HEK293T (cell line): ENCODE measurements around the gene PPM1H.
"Not testable (repeated sequence)": the region's sequence is repeated elsewhere in the genome, so short reads cannot be mapped to it uniquely, and the experiment has no call there.

Source experiments
- CTCF ChIA-PET: fragments of 350-600 bp; formaldehyde crosslinking; extraction: SDS; loops from one replicate; lab custom pipeline; 2021; ENCODE audit warnings: antibody characterized with exemption, inconsistent platforms; lab: Yijun Ruan, JAX
- POLR2A ChIA-PET: fragments of 350-600 bp; formaldehyde crosslinking; extraction: SDS; loops from one replicate; lab custom pipeline; 2020; ENCODE audit warnings: antibody characterized with exemption, inconsistent platforms; lab: Yijun Ruan, JAX
- DNase-seq: peaks from one replicate; pipeline ENCODE4 v3.0.0; 2012; ENCODE audit warnings: mixed read lengths; ENCODE audit errors: extremely low spot score
- ARNT ChIP-seq: fragments of 450-650 bp; IDR thresholded peaks from 2 replicates; pipeline ENCODE4 v1.6.1; 2017; ENCODE audit warnings: mild to moderate bottlenecking
- BHLHE40 ChIP-seq: fragments of 450-650 bp; IDR thresholded peaks from 2 replicates; pipeline ENCODE4 v1.6.1; 2016; ENCODE audit warnings: mild to moderate bottlenecking, moderate library complexity, borderline replicate concordance
- CTBP1 ChIP-seq: fragments of 450-650 bp; IDR thresholded peaks from 2 replicates; pipeline ENCODE4 v1.6.1; 2016; ENCODE audit warnings: borderline replicate concordance
- ELF4 ChIP-seq: fragments of 450-650 bp; IDR thresholded peaks from 2 replicates; pipeline ENCODE4 v1.6.1; 2017; ENCODE audit warnings: antibody characterized with exemption
- FOXA1 ChIP-seq: fragments of 450-650 bp; IDR thresholded peaks from 2 replicates; pipeline ENCODE4 v1.6.1; 2016; ENCODE audit warnings: mild to moderate bottlenecking
- FOXK2 ChIP-seq: fragments of 450-650 bp; IDR thresholded peaks from 2 replicates; pipeline ENCODE4 v1.6.1; 2016; ENCODE audit warnings: mild to moderate bottlenecking
- FOXM1 ChIP-seq: fragments of 450-650 bp; IDR thresholded peaks from 2 replicates; pipeline ENCODE4 v1.6.1; 2017; ENCODE audit warnings: mild to moderate bottlenecking, borderline replicate concordance
- L3MBTL2 ChIP-seq: fragments of 450-650 bp; conservative IDR thresholded peaks from 2 replicates; pipeline ENCODE4 v1.6.1; 2016; ENCODE audit warnings: mild to moderate bottlenecking
- LEF1 ChIP-seq: fragments of 450-650 bp; IDR thresholded peaks from 2 replicates; pipeline ENCODE4 v1.6.1; 2017; ENCODE audit warnings: mild to moderate bottlenecking, borderline replicate concordance
- NFRKB ChIP-seq: fragments of 450-650 bp; IDR thresholded peaks from 2 replicates; pipeline ENCODE4 v1.6.1; 2016; ENCODE audit warnings: mild to moderate bottlenecking, moderate library complexity
- PKNOX1 ChIP-seq: fragments of 450-650 bp; IDR thresholded peaks from 2 replicates; pipeline ENCODE4 v1.6.1; 2016
- SP1 ChIP-seq: fragments of 450-650 bp; IDR thresholded peaks from 2 replicates; pipeline ENCODE4 v1.6.1; 2017
- SUZ12 ChIP-seq: fragments of 450-650 bp; IDR thresholded peaks from 2 replicates; pipeline ENCODE4 v1.6.1; 2016; ENCODE audit warnings: mild to moderate bottlenecking
- TARDBP ChIP-seq: fragments of 450-650 bp; IDR thresholded peaks from 2 replicates; pipeline ENCODE4 v1.6.1; 2016
- ZNF384 ChIP-seq: fragments of 450-650 bp; IDR thresholded peaks from 2 replicates; pipeline ENCODE4 v1.6.1; 2016

PPM1H gene

GRCh38 chr12:62736596-62736995 is 198.4 kb downstream of the PPM1H start:
- TF ChIP-seq ZNF384 (no peak), CTBP1 (no peak), ARNT (no peak), SP1 (no peak), PKNOX1 (no peak)
- DNase-seq, result no peak
- POLR2A ChIA-PET, result no interaction called here
- CTCF ChIA-PET, result interaction anchor here (1.2 kb wide), 1 partner anchor 17 kb away, joined by 3 read pairs; no protein-coding TSS in a partner anchor

GRCh38 chr12:62732861-62733427 is 202.0 kb downstream of the PPM1H start:
- no peak for TF ChIP-seq PKNOX1
- no peak for TF ChIP-seq L3MBTL2
- no peak for TF ChIP-seq SUZ12
- TF ChIP-seq LEF1, result no peak
- no peak for TF ChIP-seq BHLHE40
- TF ChIP-seq TARDBP, result no peak
- no peak for TF ChIP-seq SP1
- TF ChIP-seq ZNF384, result no peak
- TF ChIP-seq ARNT, result no peak
- TF ChIP-seq FOXM1, result no peak
- no peak for DNase-seq
- CTCF ChIA-PET, result no interaction called here
- POLR2A ChIA-PET, result no interaction called here

- DNase-seq, result no peak
- TF ChIP-seq L3MBTL2, result no peak
- no peak for TF ChIP-seq ZNF384
- no peak for TF ChIP-seq FOXM1
- no peak for TF ChIP-seq TARDBP
- no peak for TF ChIP-seq CTBP1
- no peak for TF ChIP-seq PKNOX1
- no peak for TF ChIP-seq SUZ12
- no peak for TF ChIP-seq NFRKB
- TF ChIP-seq ARNT, result no peak
- no peak for TF ChIP-seq FOXA1
- TF ChIP-seq FOXK2, result no peak
- TF ChIP-seq SP1, result no peak
- TF ChIP-seq LEF1, result no peak
- ChIA-PET CTCF (no interaction called here), POLR2A (no interaction called here)
Measured at GRCh38 chr12:62731055-62731820, 203.7 kb downstream of the PPM1H start.

- CTCF ChIA-PET, result no interaction called here
- DNase-seq, result no peak
- POLR2A ChIA-PET, result no interaction called here
Measured at GRCh38 chr12:62730649-62731048, 204.3 kb downstream of the PPM1H start.

GRCh38 chr12:62729579-62730544 is 205.1 kb downstream of the PPM1H start:
- DNase-seq, CTCF ChIA-PET, POLR2A ChIA-PET: not testable (repeated sequence)

More at GRCh38 chr12:62730649-62731048, 204.3 kb downstream of the PPM1H start:
- TF ChIP-seq ARNT (no peak), NFRKB (no peak), SUZ12 (no peak)

- no peak for TF ChIP-seq TARDBP
- TF ChIP-seq CTBP1, result no peak
- no peak for TF ChIP-seq SUZ12
- no peak for TF ChIP-seq LEF1
- no peak for TF ChIP-seq ELF4
- no peak for TF ChIP-seq ZNF384
- no peak for TF ChIP-seq FOXM1
- TF ChIP-seq SP1, result no peak
- TF ChIP-seq ARNT, result no peak
- ChIA-PET POLR2A (no interaction called here), CTCF (no interaction called here)
- DNase-seq, result no peak
Measured at GRCh38 chr12:62728741-62729140, 206.2 kb downstream of the PPM1H start.
